GM23248 (cell line): ENCODE results near the gene SLC4A8. TPM values are rescaled to one million over a fixed set of nuclear protein-coding genes. Genes with fewer than 3 reads are reported as not detected.

Experiments
- DNase-seq: peaks from one replicate; pipeline ENCODE4 v3.0.0-alpha.2; 2015
- H2AFZ ChIP-seq: fragments of 200-600 bp; sonication (generic); 2 replicates; pipeline ENCODE4 v1.6.1; 2016; ENCODE audit warnings: antibody characterized with exemption
- H3F3A ChIP-seq: fragments of 200-600 bp; sonication (generic); 2 replicates; pipeline ENCODE4 v1.6.1; 2016; ENCODE audit warnings: mild to moderate bottlenecking, antibody characterized with exemption, mixed run types; ENCODE audit not compliant: insufficient read depth
- H3K27ac ChIP-seq: fragments of 200-600 bp; sonication (generic); 2 replicates; pipeline ENCODE4 v1.5.1; 2016; ENCODE audit warnings: mild to moderate bottlenecking
- H3K27me3 ChIP-seq: fragments of 200-600 bp; sonication (generic); replicated peaks from 2 replicates; pipeline ENCODE4 v1.6.1; 2016; ENCODE audit warnings: mild to moderate bottlenecking; ENCODE audit not compliant: insufficient read depth
- H3K36me3 ChIP-seq: fragments of 200-600 bp; sonication (generic); 2 replicates; pipeline ENCODE4 v1.6.1; 2016; ENCODE audit warnings: low read depth, mild to moderate bottlenecking
- H3K4me1 ChIP-seq: fragments of 200-600 bp; sonication (generic); 2 replicates; pipeline ENCODE4 v1.6.1; 2016; ENCODE audit warnings: mild to moderate bottlenecking; ENCODE audit not compliant: insufficient read depth
- H3K4me2 ChIP-seq: fragments of 200-600 bp; sonication (generic); one replicate; pipeline ENCODE4 v1.6.1; 2016; ENCODE audit warnings: mild to moderate bottlenecking; ENCODE audit not compliant: unreplicated experiment
- H3K4me3 ChIP-seq: fragments of 200-600 bp; sonication (generic); 2 replicates; pipeline ENCODE4 v1.5.1; 2016; ENCODE audit warnings: mild to moderate bottlenecking
- H3K79me2 ChIP-seq: fragments of 200-600 bp; sonication (generic); 2 replicates; pipeline ENCODE4 v1.6.1; 2016; ENCODE audit warnings: mild to moderate bottlenecking; ENCODE audit not compliant: insufficient read depth
- H3K9ac ChIP-seq: fragments of 200-600 bp; sonication (generic); 2 replicates; pipeline ENCODE4 v1.6.1; 2016; ENCODE audit warnings: mild to moderate bottlenecking
- H3K9me2 ChIP-seq: fragments of 200-600 bp; sonication (generic); 2 replicates; pipeline ENCODE4 v1.6.1; 2016; ENCODE audit warnings: mixed run types, mild to moderate bottlenecking, moderate library complexity; ENCODE audit not compliant: insufficient read depth
- H3K9me3 ChIP-seq: fragments of 200-600 bp; sonication (generic); one replicate; pipeline ENCODE4 v1.6.1; 2017; ENCODE audit warnings: low read depth
- H4K20me1 ChIP-seq: fragments of 200-600 bp; sonication (generic); 2 replicates; pipeline ENCODE4 v1.6.0; 2016; ENCODE audit not compliant: insufficient read depth
- EZH2 ChIP-seq: fragments of 200-600 bp; sonication (generic); IDR thresholded peaks from 2 replicates; pipeline ENCODE4 v1.6.1; 2018; ENCODE audit warnings: antibody characterized with exemption, mild to moderate bottlenecking; ENCODE audit not compliant: insufficient read depth, poor library complexity, severe bottlenecking
- EZH2phosphoT487 ChIP-seq: fragments of 200-600 bp; sonication (generic); IDR thresholded peaks from 2 replicates; pipeline ENCODE4 v1.6.1; 2018; ENCODE audit warnings: antibody characterized with exemption, moderate library complexity, mild to moderate bottlenecking, low read depth; ENCODE audit not compliant: insufficient read depth
- WGBS, 2 experiments: methylation state at CpG; one replicate each; pipeline ENCODE4 v1.1.6; 2015 to 2017; ENCODE audit warnings: low lambda C conversion rate in 2 of 2, low coverage in 1 of 2; ENCODE audit errors: missing lambda C conversion rate in 2 of 2; 5-methylcytosine and 5-hydroxymethylcytosine counted together
- in situ Hi-C: fragments of 300-500 bp; cut with MboI; formaldehyde crosslinking; loops from 2 replicates; pipeline ENCODE4 v1.15.0; 2020
- polyA plus RNA-seq: library from polyadenylated mRNA; unstranded; fragments of >200 nt; fragmentation: Nextera tagmentation; extraction: Ambion mirVana; gene quantifications from 2 replicates; pipeline ENCODE4 v1.2.1, GENCODE V29; 2016
- total RNA-seq: library from RNA; depleted of rRNA; stranded (reverse); fragments of >200 nt; shearing (Covaris generic); gene quantifications from 2 replicates; pipeline ENCODE4 v1.2.3, GENCODE V29; 2014

SLC4A8 gene
- total and polyA plus RNA-seq, 2 experiments from 2014 or later: 2.6 to 3.1 TPM

DNA sequence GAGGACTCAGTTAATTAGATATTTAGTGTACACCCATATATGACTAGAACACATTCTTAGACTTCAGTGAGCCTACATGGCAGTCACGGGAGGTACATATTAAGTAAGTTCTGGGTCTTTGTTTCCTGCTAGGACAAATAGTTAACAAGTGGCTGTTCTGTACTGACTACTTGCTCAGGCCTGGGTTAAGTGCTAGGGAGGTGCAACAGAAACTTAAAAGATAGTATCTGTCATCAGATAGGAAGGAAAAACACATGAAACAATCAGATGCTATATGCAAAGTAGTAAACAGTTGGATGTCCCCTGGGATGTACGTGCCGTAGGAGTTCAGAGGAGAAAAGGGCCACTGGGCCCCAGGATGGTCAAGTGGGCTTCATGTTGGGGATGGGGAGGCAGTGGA, 59.5 kb downstream of the SLC4A8 start:
- DNase-seq: no peak
- WGBS, 2 experiments: 83% methylated on average over 3 of the region's 3 CpGs

DNA sequence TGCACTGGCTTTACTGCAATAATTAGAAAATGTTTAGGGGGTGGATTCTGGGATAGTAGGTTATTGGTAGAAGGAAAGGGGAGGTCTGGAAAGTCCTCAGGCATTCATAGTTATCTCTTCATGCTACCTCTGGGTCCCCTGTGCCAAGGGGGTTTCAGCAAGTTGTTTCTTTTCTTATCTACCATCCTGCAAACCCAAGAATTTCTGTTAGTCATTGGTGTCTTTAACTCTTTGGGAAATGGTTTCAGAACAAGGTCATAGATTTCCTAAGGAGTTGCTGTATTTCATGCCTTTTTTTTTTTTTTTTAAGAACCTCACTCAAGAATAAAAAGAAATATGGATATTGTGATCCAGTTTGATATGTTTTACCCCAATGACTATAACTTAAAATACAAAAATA, 63.6 kb downstream of the SLC4A8 start:
- TF ChIP-seq EZH2phosphoT487 (no peak), EZH2 (no peak)
- Histone ChIP-seq H3K27ac (no peak overlapping the region), H3K36me3 (no peaks in the 10 kb centered on the region), H2AFZ (no peak overlapping the region), H3K4me3 (no peak overlapping the region), H3K9me2 (no peaks in the 10 kb centered on the region), H3K9me3 (no peaks in the 10 kb centered on the region), H3K4me2 (no peak overlapping the region), H3K79me2 (no peaks in the 10 kb centered on the region), H3K9ac (no peak overlapping the region), H4K20me1 (no peaks in the 10 kb centered on the region), H3F3A (no peaks in the 10 kb centered on the region), H3K27me3 (no peaks in the 10 kb centered on the region), H3K4me1 (no peaks in the 10 kb centered on the region)
- in situ Hi-C loops: no loop called here
- DNase-seq: no peak

More for the DNA sequence above, 59.5 kb downstream of the SLC4A8 start:
- Histone ChIP-seq H3K4me3 (no peak overlapping the region), H3K4me2 (no peak overlapping the region), H4K20me1 (no peaks in the 10 kb centered on the region), H3K4me1 (no peaks in the 10 kb centered on the region), H3K9ac (no peak overlapping the region), H3K36me3 (no peaks in the 10 kb centered on the region), H3F3A (no peaks in the 10 kb centered on the region), H2AFZ (no peak overlapping the region), H3K79me2 (no peaks in the 10 kb centered on the region), H3K9me2 (no peaks in the 10 kb centered on the region), H3K9me3 (no peaks in the 10 kb centered on the region), H3K27ac (no peak overlapping the region), H3K27me3 (no peaks in the 10 kb centered on the region)
- in situ Hi-C loops: no loop called here
- TF ChIP-seq EZH2 (no peak), EZH2phosphoT487 (no peak)

DNA sequence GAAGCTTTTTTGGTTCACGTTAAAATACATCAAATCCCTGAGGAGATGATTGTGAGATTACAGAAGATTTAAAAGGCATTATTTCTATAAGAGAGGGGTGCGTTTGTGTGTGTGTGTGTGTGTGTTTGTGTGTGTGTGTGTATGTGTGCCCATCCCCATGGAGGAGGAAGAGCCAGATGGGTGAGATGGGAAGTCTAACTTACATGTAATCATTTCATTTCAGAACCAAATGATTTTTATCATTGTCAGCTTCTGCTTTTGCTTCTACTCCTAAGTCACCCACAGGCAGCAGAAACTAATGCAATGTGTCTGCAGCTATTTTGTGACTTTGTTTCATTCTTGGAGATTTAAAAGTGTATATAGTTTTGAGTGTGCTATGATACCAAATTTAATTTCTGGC, 68.7 kb downstream of the SLC4A8 start:
- H3K36me3 ChIP-seq: no peaks in the 10 kb centered on the region
- no peaks in the 10 kb centered on the region for H3K27me3 ChIP-seq
- no peaks in the 10 kb centered on the region for H3F3A ChIP-seq
- H3K79me2 ChIP-seq: no peaks in the 10 kb centered on the region
- no peaks in the 10 kb centered on the region for H4K20me1 ChIP-seq
- no peaks in the 10 kb centered on the region for H3K4me1 ChIP-seq
- H3K9me2 ChIP-seq: no peaks in the 10 kb centered on the region
- H3K4me3 ChIP-seq: no peak overlapping the region
- no peak overlapping the region for H2AFZ ChIP-seq
- no peak overlapping the region for H3K27ac ChIP-seq
- H3K4me2 ChIP-seq: no peak overlapping the region
- no peak overlapping the region for H3K9ac ChIP-seq
- no peaks in the 10 kb centered on the region for H3K9me3 ChIP-seq
- DNase-seq: no peak
- 78 to 79% methylated on average over 2 of the region's 2 CpGs for WGBS, 2 experiments
- TF ChIP-seq EZH2phosphoT487: no peak
- in situ Hi-C loops: no loop called here

DNA sequence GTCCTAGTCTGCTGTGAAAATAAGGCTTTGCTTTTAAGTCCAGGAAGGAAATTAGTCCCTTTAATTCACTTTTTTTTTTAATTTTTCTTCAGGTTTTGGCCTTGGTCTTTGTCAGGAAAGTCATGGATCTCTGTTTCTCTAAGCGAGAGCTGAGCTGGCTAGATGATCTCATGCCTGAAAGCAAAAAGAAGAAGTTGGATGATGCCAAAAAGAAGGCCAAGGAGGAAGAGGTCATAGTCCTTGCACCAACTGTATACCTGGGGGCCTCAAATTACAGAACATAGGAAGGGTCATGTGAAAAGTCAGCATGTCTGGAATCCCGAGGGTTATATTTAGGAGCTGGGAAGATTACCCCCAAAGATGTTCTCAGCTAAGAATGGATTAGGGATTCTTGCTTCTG, 72.3 kb downstream of the SLC4A8 start:
- WGBS, 2 experiments: 88 to 98% methylated on average over 2 of the region's 2 CpGs
- no peaks in the 10 kb centered on the region for H3K36me3 ChIP-seq
- in situ Hi-C loops: no loop called here
- no peaks in the 10 kb centered on the region for H4K20me1 ChIP-seq
- no peaks in the 10 kb centered on the region for H3K9me2 ChIP-seq
- no peaks in the 10 kb centered on the region for H3K4me1 ChIP-seq
- TF ChIP-seq EZH2phosphoT487 (no peak), EZH2 (no peak)
- no peak for DNase-seq
- no peaks in the 10 kb centered on the region for H3K27me3 ChIP-seq
- H3K9ac ChIP-seq: no peak overlapping the region
- no peak overlapping the region for H3K27ac ChIP-seq
- no peaks in the 10 kb centered on the region for H3K79me2 ChIP-seq
- no peak overlapping the region for H3K4me2 ChIP-seq
- H2AFZ ChIP-seq: no peak overlapping the region
- no peaks in the 10 kb centered on the region for H3F3A ChIP-seq
- no peaks in the 10 kb centered on the region for H3K9me3 ChIP-seq
- H3K4me3 ChIP-seq: no peak overlapping the region

DNA sequence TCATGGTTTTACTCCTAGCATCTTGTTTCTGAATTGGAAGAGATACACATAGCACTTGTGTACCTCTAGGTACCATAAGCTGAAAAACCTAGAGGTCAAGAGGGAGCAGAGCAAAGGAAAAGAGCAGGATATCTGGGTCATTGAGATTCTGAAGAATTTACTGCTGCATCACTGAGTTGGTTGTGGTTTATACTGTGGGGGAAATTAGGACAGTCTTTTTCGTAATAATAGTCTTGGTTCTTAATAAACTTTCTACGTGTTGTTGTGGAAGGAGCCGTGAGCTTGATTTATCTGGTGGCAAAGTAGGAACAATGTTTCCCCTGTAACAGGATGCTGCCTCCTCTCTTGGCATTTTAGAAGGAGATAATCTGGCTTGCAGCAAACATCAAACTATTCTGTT, 80.2 kb downstream of the SLC4A8 start:
- WGBS, 2 experiments: 73 to 76% methylated on average over 3 of the region's 3 CpGs
- Histone ChIP-seq H3F3A (no peaks in the 10 kb centered on the region), H4K20me1 (no peaks in the 10 kb centered on the region), H3K4me1 (no peaks in the 10 kb centered on the region), H3K27me3 (no peaks in the 10 kb centered on the region), H3K4me3 (no peak overlapping the region), H2AFZ (no peak overlapping the region), H3K36me3 (no peaks in the 10 kb centered on the region), H3K9ac (no peak overlapping the region), H3K4me2 (no peak overlapping the region), H3K9me2 (no peaks in the 10 kb centered on the region), H3K9me3 (no peaks in the 10 kb centered on the region), H3K79me2 (no peaks in the 10 kb centered on the region), H3K27ac (no peak overlapping the region)
- TF ChIP-seq EZH2 (no peak), EZH2phosphoT487 (no peak)
- no peak for DNase-seq
- in situ Hi-C loops: no loop called here
